Measurements from ENCODE around the gene AGO3. TPM values are rescaled to one million over a fixed set of nuclear protein-coding genes. Genes with fewer than 3 reads are reported as not detected.

The AGO3 gene
- total RNA-seq, 4 donors from 2014 or later: 21.2 to 47.8 (median 36.0) TPM

DNA sequence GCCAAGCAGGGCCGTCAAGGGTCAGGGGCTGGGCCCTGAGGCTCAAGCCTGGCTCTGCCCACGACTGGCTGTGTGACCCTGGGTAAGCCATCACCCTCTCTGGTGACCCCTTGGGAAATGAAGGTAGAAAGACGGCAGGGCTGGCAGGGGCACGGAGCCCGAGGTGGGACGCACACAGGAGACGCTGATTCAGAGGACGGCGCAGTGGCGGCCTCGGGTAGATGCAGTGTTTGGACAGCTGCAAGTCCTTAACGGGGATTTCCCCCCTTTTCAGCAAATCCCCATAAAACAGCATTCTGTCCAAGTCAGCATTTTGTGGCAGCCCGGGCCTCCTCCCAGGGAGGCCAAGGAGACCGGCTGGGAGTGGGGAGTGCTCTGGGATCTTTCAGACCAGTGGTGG is 177.4 kb downstream of the AGO3 start:
- H3K36me3 ChIP-seq: no peaks in the 10 kb centered on the region
- no peak for DNase-seq
- H3K9me3 ChIP-seq: no peaks in the 10 kb centered on the region
- H3K27me3 ChIP-seq: no peaks in the 10 kb centered on the region
- H3K27ac ChIP-seq: no peak overlapping the region
- H3K4me1 ChIP-seq: no peaks in the 10 kb centered on the region
- TF ChIP-seq CTCF (IDR thresholded peaks at IDR 0.05) (no peak), POLR2A (IDR thresholded peaks at IDR 0.05) (no peak)
- intact Hi-C loops (cut with DNase I; ENCODE audit: low total_unique reads): no loop called here
- no peak overlapping the region for H3K4me3 ChIP-seq

- no peak overlapping the region for H3K4me3 ChIP-seq
- no peak for TF ChIP-seq CTCF (IDR thresholded peaks at IDR 0.05)
- no peak for TF ChIP-seq POLR2A (IDR thresholded peaks at IDR 0.05)
- H3K27me3 ChIP-seq: no peaks in the 10 kb centered on the region
- H3K27ac ChIP-seq: no peak overlapping the region
- DNase-seq: no peak
- no peaks in the 10 kb centered on the region for H3K36me3 ChIP-seq
- intact Hi-C loops (cut with DNase I; ENCODE audit: low total_unique reads): no loop called here
- H3K4me1 ChIP-seq: no peaks in the 10 kb centered on the region
- H3K9me3 ChIP-seq: no peaks in the 10 kb centered on the region
These were observed 178.3 kb downstream of the AGO3 start for GRCh38 chr1:36109041-36109679.

GRCh38 chr1:36111151-36111550 is 180.2 kb downstream of the AGO3 start:
- DNase-seq: no peak
- Histone ChIP-seq H3K36me3 (no peaks in the 10 kb centered on the region), H3K9me3 (no peaks in the 10 kb centered on the region), H3K27me3 (no peaks in the 10 kb centered on the region), H3K4me3 (no peak overlapping the region), H3K4me1 (no peaks in the 10 kb centered on the region), H3K27ac (no peak overlapping the region)
- TF ChIP-seq CTCF (IDR thresholded peaks at IDR 0.05): no peak
- TF ChIP-seq POLR2A (IDR thresholded peaks at IDR 0.05): no peak
- intact Hi-C loops (cut with DNase I; ENCODE audit: low total_unique reads): no loop called here

- Histone ChIP-seq H3K4me1 (no peaks in the 10 kb centered on the region), H3K4me3 (no peak overlapping the region), H3K27me3 (no peaks in the 10 kb centered on the region), H3K9me3 (no peaks in the 10 kb centered on the region), H3K36me3 (no peaks in the 10 kb centered on the region), H3K27ac (no peak overlapping the region)
- no peak for DNase-seq
- TF ChIP-seq CTCF (IDR thresholded peaks at IDR 0.05): no peak
- TF ChIP-seq POLR2A (IDR thresholded peaks at IDR 0.05): no peak
- intact Hi-C loops (cut with DNase I; ENCODE audit: low total_unique reads): no loop called here
These were observed 181.9 kb downstream of the AGO3 start for GRCh38 chr1:36112823-36113222.

DNA sequence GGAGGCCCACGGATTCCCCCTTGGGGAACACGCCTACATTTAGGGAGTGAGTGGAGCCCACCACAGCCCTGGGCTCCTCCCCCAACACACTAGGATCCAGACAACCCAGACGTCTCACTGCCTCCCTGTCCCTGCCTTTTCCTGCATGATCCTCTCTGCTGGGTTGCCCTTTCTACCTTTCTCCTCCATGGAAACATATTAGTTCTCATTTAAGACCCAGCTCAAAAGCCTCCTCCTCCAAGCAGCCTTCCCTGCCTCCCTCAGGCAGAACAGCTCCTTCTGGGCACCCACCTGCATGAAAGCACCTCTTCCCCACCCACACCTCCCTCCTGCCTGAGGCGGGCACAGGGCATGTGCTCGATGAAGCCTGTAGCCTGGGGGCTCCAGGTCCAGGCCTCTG is 183.5 kb downstream of the AGO3 start:
- no peaks in the 10 kb centered on the region for H3K27me3 ChIP-seq
- no peak overlapping the region for H3K4me3 ChIP-seq
- intact Hi-C loops (cut with DNase I; ENCODE audit: low total_unique reads): no loop called here
- no peak for DNase-seq
- H3K9me3 ChIP-seq: no peaks in the 10 kb centered on the region
- TF ChIP-seq POLR2A (IDR thresholded peaks at IDR 0.05) (no peak), CTCF (IDR thresholded peaks at IDR 0.05) (no peak)
- H3K4me1 ChIP-seq: no peaks in the 10 kb centered on the region
- no peaks in the 10 kb centered on the region for H3K36me3 ChIP-seq
- H3K27ac ChIP-seq: no peak overlapping the region

Data from uterus (tissue), 4 donors.